COLO668 (cell line): ENCODE measurements around the gene PAFAH2.
"Not testable (repeated sequence)": the region's sequence is repeated elsewhere in the genome, so short reads cannot be mapped to it uniquely, and the experiment has no call there.

ENCODE experiments used
- DNase-seq: peaks from one replicate; lab custom pipeline; 2025; ENCODE audit not compliant: unreplicated experiment; lab: John Stamatoyannopoulos, UW

PAFAH2 gene

DNA sequence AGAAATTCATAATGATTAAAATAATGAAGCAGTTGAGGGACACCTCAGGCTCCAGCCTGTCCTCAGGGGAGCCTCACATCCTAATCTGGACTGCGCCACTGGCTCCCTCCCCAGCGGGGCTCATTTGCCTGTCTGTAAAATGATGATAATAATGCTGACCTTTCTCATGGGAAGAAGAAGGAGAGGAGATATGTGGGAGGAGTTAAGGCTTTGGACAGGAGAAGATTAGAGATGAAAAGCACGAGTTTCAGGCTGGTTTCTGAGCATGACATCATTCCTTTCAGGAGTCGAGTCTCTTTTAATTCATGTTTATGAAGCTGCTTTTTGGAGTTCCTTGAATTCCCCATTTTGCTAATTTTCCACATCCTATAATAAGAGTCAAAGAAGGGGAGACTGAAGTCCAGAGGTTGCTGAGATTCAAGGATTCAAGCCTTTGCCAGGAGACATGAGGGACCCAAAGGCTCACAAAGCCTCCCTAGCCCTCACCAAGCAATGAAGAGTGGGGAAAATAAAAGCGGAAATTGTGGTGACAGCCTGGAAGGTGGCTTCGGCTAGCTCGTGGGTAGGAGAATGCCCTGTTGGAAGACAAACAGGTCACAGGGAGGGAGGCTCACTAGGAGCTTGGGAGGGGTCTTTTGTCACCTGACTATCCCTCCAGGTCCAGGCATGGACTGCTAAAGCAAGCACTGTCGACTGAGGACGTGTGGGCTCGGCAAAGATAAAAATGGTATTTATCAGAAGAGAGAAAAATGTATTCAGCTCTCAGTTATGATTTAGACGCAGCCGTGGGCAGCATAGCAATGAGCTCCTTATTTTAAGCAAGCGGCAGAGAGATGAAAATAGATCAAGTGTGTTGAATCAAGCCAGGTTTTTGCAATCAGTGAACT is 64.1 kb downstream of the PAFAH2 start:
- no peak for DNase-seq

DNA sequence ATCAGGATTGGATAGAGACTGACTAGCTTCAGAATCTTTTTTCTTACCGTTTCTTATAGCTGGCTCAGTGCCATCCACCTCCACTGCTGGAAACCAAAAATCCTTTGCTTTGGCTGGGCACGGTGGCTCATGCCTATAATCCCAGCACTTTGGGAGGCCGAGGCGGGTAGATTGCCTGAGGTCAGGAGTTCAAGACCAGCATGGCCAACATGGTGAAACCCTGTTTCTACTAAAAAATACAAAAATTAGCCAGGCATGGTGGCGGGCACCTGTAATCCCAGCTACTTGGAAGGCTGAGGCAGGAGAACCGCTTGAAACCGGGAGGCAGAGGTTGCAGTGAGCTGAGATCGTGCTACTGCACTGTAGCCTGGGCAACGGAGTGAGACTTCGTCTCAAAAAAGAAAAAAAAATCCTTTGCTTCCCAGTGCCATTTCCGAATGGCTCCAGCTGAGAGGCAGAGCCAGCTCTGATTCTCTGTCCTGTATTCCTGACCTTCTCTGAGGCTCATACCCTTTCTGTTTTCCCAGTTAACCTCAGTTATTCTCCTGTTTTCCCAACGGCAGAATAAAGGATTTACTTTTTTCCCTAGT is 65.0 kb downstream of the PAFAH2 start:
- not testable (repeated sequence) for DNase-seq

GRCh38 chr1:25932321-25932720 is 65.5 kb downstream of the PAFAH2 start:
- no peak for DNase-seq

DNA sequence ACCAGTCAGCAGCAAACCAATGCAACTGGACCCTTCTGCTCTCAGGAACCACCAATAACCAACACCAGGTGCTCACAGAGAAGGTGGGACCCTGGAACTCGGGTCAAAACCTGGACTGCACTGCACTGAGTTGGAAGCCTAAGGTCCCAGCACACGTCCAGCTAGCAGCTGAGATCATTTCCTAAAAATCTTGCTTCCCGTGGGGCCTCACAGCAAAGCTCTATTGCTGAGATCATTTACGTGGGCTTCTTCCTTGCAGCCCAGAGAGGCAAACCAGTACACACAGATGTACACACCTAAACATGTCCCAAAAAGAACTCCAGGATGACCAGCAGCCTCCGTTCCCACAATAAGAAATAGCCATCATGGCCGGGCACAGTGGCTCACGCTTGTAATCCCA is 68.8 kb downstream of the PAFAH2 start:
- DNase-seq, result no peak

- peak; percentile 55 for DNase-seq
Measured at GRCh38 chr1:25927521-25928265, 70.2 kb downstream of the PAFAH2 start.

GRCh38 chr1:25926731-25927496 is 70.9 kb downstream of the PAFAH2 start:
- no peak for DNase-seq

GRCh38 chr1:25924454-25924853 is 73.4 kb downstream of the PAFAH2 start:
- no peak for DNase-seq

- no peak for DNase-seq
Measured at GRCh38 chr1:25922971-25923552, 74.8 kb downstream of the PAFAH2 start.

DNA sequence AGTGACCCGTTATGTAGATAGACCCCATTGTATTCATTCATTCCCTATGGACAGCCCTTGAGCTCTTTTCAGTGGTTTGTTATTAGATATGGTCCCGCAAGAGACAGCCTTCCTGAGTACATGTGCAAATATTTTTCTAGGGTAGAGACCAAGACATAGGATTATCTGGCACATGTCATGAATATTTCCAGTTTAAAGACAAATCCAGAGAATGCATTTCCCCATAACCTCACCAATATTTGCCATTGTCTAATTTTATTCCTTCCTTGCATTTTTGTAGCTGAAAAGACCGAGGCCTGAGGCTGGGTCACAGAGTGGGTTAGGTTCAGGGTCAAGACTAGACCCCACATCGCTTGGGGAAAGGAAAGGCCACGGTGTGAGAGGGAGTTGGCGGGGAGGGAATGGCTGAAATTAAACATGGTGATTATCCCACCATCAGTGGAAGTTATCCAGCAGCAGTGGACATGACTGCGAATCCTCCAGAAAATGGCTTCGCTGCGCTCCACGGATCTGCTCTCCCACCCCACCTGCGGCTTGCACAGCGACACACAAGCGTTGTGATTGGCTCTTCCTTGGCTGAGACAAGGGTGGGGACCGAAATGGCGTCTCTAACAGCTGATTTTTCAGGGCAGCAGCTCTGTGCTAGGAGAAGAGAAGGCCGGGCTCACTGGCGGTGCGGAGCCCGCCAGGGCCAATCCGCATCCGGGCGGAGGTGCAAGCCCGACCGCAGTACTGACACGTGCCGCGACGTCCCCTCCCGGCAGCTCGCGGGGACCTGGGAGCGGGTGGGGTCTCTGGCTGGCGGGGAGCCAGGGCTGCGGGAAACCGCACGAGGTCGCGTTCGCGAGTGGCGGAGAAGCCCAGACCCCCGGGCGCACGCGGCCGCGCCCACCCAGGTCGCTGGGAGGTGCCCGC is 75.5 kb downstream of the PAFAH2 start:
- DNase-seq, result peak; percentile 36

- DNase-seq, result no peak
Measured at GRCh38 chr1:25918615-25919014, 79.2 kb downstream of the PAFAH2 start.

DNA sequence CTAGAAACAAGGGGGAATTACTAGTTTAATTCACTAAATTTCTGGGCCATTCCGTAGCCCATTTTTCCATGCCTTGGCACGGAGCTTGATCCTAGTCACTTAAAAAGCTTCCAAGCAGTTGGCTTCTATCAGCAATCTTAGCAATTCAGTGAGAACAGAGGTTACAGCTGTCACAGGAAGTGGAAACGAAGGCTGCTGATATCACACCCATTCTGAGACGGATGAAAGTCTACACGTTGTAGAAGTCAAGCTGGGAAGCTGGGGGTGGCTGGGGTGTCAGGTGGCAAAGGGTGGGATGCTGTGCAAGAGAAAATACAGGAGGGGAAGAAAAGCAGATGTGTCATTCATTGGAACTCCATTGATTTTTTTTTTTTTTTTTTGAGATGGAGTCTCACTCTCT is 79.9 kb downstream of the PAFAH2 start:
- no peak for DNase-seq

DNA sequence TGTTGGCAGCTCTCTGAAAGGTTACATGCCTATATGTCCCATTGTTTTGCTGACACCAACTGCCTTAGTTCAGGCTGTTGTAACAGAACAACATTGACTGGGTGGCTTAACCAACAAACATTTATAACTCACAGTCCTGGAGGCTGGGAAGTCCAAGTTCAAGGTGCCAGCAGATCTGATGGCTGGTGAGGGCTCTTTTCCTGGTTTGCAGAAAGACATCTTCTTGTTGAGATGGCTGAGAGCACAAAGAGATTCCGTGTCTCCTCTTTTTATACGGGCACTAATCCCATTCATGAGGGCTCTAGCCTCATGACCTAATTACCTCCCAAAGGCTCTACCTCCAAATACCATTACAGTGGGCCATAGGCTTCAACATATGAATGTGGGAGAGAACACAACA is 81.4 kb downstream of the PAFAH2 start:
- no peak for DNase-seq

GRCh38 chr1:25914074-25914995 is 83.5 kb downstream of the PAFAH2 start:
- no peak for DNase-seq

DNA sequence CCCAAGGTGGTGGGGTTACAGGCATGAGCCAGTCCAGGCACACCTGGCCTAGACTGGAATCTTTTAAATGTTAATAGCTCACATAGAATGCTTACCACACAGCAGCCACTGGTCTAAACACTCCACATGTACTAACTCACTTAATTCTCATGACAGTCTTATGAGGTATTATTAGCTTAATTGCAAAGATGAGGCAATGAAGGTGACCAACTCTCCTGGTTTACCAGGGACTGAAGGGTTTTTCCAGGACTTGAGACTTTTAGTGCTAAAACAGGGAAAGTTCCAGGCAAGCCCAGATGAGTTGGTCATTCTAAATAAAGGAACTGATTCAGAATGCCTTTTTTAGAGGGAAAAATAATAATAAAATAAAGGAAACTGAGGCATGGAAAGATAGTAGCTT is 84.7 kb downstream of the PAFAH2 start:
- DNase-seq, result no peak

GRCh38 chr1:25912076-25912831 is 85.6 kb downstream of the PAFAH2 start:
- DNase-seq, result no peak

GRCh38 chr1:25911162-25911561 is 86.7 kb downstream of the PAFAH2 start:
- DNase-seq, result no peak
